GM21529 (cell line): Measurements from ENCODE around the gene RAI1.

Experiments
- ATAC-seq: cut with Tn5 transposase; IDR thresholded peaks from one replicate; pipeline ENCODE4 v1.9.1; 2021; ENCODE audit not compliant: unreplicated experiment

RAI1 gene

DNA sequence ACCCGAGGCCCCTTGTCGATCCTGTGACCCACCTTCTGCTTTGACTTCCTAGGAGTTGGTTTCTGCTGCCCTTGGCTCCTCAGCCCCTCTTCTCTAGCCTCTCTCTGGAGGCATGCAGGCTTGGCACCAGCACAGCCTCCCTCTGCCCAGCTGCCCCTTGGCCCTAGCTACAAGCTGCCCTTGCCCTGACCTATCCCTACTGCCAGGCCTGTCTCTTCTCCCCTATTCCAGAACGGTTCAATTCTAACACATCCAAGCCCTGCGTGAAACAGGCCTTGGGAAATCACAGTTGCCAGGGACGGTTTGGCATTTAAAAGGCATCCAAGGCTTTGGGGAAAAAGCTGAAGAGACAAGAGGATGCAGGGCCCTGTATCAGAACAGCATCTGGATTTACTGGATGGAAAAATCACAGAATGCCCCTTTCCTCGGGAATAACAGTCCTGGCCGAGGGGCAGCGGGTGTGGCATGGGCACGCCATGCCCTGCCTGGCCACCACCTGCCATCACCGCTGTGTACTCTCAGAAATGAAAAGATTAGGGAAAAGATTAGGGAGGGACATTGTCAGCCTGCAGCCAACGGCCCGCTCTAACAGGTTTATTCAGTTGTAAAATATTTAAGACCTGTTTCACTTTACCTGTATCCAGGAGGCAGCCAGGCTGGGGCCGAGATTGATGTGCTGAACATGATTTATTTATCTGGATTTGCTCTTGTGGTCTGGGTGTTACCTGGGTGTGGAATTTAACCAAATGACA is 15.8 kb downstream of the RAI1 start:
- ATAC-seq: no peak

DNA sequence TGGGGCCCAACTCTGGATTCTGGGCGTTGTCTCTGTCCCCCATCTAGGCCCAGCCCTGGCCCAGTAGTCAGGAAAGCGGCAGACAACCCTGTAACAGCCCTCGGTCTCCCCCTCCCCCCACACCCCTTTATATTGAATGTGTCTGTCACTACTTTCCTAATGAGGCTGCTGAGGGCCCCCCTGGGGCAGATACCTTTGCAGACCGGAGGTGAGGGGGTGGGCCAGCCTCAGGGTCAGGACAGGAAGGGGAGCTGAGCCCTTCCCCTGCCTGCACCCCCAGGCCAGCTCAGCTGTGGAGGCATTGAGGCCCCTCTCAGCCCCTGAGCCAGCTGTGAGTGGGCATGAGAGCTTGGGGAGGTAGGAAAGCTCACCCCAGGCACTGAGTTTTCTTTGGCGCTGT is 17.1 kb downstream of the RAI1 start:
- no peak for ATAC-seq

DNA sequence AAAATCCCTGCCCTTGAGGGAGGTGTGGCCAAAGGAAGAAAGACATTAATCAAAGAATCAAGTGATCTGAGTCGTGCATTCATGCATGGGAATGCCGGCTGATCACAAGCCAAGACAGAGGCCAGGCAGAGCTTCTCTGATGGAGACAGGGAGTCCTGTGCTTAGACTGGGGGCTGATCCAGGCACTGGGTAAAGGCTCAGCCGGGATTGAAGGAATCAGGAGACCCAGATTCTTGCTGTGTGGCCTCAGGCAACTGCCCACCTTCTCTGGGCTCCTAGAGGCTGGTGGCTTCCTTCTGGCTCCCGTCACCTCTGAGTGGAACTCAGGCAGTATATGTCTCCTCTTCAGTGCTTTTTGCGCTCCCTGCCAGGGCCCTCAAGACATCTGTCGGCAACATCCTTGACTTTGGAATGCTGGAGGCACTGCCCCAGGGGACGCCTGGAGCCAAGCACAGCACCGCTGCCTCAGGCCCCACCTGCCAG is 17.7 kb downstream of the RAI1 start:
- ATAC-seq: no peak

DNA sequence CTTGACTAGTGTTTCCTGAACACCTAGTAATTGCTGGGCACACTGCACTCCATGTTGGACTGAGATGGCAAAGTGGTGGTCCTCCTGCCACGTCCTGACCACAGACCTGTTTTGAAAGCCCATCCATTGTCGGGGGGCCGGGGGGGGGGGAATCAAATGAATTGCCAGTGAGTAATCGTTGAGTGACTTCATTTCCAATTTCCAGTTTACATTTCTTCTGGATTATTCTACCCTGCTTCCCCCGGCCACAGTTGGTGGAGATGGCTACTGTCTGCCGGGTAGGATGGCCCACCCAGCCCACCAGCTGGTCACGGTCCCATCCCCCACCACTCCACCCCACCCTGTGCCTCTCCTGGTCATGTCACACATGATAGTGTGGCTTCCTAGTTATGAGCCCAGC is 18.2 kb downstream of the RAI1 start:
- no peak for ATAC-seq

DNA sequence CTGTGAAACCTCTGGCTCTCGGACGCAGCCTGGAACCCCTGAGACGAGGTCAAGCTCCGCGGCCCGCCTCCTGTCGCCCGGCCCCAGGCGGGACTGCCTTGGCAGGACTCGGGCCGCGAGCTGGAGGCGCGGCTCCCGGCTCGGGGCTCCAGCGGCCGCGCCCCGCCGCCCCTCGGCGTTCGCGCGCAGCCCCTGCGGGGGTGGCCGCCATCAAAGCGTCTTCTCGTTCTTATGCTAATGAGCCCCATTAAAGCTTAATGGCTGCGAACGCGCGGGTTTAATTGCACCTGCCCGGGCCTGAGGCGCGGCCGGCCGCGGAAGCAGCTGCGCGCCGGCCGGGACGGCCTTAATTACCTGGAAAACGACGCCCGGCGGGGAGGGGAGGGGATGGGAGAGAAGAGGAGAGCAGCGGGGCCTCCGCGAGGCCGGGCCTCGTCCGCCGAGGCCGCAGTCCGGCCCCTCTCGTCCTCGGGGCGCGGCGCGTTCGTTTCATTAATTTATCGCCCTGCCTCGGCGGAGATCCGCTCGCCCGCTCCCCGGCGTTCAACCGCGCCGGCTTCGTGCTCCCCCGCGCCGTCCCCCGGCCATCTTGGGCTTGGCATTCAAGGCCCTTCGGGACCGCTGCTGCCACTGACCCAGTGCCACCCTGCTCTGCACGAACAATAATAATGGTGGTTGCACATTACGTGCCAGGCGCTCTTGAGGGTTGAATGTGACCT is 19.2 kb downstream of the RAI1 start:
- no peak for ATAC-seq

DNA sequence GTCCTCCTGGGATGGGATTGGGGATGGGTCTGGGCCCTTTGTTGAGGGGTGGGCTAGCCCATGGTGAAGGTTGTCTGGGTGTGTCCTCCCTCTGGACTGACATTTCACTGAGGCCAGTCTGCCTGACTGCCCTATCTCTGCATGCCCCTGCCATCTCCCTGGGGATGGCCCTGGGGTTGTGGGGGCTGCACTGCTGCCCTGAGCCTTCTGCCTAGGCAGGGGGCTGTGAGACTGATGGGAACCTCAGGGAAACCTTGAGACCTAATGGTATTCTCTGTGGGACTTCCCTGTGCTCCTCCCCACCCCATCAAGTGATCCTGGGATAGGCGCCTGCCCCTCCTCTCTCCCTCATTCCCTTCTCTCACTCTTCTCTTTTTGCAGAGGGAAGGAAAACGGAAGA is 19.9 kb downstream of the RAI1 start:
- no peak for ATAC-seq

DNA sequence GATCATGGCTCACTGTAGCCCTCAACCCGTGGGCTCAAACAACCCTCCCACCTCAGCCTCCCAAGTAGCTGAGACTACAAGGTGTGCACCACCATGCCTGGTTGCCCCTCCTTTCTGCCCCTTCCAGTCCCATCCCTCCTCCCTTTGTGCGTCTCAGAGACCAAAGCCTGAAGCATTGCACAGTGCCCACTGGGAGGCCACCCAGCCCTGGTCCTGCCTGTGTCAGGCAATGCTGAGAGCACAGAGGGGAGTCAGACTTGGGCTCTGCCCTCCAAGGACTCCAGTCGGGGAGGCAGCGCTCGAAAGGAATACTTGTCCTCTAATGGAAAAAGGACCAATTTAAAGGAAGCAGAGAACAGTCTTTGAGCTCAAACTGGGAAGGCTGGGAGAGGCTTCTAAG is 20.4 kb downstream of the RAI1 start:
- no peak for ATAC-seq

DNA sequence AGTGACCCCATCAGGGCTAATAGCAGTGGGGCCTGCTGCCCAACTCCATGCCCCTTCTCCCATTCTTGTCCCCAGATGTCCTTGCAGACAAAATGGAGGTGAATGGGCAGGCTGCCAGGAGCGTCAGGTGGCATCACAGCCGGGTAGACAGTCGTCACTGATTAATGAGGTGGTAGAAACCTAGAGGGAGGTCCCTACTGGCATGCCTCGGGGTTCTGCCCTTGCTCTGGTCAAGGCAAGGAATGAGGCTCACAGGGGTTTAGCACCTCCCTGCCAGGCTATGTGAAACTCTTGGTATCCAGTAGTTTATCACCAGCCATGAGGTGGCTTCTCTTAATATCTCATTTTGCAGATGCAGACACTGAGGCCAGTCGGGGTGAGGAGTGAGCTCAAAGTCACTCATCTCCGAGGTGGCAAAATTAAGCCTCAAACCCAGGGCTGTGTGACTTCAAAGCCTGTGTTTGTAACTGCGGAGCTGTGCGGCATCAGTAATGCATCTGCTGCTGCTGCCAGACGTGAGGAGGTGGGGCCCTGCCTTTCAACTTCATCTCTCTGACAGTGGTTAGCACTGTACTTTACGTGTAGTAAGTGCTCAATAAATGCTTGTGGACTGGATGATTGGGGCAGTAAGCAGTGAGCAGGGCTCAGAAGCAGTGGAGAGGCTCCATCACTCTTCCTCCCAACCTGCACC is 21.3 kb downstream of the RAI1 start:
- no peak for ATAC-seq

DNA sequence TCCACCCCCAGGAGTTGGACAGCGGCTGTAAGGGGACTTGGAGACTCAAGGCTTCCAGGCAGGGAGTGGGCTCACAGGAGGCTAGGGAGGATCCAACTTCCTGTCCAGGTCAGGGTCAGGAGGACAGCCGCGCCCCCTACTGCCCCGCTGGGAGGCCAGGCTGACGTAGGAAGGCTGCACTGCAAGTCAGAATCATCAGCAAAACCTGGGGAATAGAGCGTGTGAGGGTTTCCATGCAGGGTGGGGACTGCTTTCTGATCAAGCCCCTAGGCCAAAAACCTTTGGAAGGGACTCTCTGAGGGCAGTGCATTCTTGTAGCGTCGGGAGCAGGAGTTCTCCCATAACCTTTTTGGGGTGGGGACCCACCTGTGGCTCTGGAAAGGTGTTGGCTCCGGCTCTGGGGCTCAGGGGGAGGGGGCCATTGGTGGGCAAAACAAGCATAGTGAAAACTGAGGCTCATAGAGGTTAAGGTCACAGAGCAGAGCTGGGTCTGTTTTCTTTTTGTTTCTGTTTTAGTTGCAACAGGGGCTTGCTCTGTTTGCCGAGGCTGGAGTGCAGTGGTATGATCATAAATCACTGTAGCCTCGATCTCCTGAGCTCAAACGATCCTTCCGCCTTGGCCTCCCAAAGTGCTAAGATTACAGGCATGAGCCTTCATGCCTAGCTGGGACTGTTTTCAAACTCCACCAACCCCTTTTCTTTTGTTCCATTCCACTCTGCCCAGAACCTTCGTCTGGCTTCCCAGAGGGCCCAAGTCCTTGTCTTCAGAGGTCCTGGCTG is 22.1 kb downstream of the RAI1 start:
- no peak for ATAC-seq

DNA sequence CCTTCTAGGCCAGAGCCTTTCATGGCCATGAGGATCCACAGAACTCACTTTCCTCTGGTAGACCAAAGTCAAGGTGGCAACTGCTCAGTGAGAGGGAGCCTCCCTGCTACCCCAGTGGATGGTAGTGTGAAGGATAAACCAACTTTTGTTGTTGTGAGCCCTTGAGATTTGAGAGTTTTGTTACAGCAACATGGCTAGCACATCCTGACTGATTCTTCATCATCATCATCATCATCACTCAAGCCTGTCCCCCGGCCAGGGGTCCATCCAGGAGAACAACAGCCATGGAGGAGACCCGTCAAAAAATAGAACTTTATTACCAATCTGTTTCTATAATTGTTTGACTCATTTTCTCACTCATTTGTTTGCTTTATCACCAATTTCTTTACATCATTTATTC is 23.7 kb downstream of the RAI1 start:
- ATAC-seq: no peak

DNA sequence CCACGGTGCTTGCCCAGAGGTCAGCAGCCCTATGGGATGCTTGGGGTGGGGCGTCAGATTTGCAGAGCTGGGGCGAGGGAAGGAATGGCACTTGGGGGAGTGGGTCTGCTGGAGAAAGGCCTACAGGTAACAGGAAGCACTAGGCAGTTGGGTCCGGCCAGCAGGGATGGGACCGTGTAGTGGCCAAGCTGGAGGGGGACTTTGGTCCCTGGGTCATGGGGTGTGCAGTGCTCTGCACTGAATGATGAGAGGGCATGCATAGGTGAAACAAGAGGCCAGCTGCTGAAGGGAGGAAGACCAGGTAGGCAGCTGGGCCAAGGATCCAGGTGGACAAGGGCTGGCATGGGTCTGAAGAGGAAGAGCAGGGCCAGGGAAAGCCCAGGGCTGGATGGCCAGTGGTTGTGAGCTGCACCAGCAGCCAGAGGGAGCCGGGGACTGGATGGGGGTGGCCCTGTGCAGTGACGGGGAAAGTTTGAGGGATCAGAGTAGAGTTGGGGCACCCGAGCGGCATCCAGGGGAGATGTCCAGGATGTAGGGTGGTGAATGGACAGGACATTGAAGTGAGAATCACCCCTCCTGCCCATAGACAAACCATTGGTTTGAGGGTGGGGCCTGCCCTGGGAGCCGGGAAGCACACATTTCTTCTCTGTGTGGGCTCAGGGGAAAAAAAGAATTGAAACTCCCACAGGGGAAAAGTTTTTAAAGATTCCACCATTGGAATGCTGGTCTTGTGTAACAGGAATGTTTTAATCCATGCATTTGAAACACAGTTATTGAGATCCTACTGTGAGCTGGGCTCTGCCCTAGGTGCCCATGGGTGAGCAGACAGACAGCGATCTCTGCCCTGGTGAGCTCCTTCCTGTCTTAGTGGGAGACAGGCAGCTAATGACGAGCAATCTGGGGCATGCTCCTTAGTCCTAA is 25.1 kb downstream of the RAI1 start:
- no peak for ATAC-seq

DNA sequence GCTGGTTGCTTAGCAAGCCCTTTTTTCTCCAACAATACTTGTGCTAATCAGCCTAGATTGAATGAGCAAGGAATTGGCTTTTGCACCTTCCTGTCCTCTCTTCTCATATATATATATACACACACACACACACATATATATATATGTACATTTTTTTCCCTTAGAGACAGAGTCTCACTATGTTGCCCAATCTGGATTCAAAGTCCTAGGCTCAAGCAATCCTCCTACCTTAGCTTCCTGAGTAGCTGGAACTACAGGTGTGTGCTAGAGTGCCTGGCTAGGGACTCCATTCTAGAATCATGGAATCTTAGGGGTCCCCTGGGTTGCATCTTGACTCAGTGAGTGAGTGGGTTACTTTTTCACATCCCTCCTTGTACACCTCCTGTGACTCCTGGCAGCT is 27.0 kb downstream of the RAI1 start:
- no peak for ATAC-seq

DNA sequence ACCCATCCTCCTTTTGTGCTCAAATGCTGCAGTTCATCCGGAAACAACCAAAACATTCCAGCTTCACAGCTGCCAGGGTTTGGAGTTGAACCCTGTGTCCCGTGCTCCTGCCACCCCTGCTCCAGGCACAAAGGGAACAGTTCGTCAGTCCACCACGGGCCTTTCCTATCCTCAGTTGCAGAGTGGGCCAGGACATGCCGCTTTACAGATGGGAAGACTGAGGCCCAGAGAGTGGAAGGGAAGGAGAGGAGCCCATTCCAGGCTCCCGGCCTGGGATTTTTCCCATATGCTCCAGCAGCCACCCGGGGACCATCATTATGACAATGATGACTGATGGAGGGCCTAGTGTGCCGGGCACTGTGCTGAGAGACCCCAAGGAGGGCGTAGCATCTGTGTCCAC is 27.6 kb downstream of the RAI1 start:
- no peak for ATAC-seq

DNA sequence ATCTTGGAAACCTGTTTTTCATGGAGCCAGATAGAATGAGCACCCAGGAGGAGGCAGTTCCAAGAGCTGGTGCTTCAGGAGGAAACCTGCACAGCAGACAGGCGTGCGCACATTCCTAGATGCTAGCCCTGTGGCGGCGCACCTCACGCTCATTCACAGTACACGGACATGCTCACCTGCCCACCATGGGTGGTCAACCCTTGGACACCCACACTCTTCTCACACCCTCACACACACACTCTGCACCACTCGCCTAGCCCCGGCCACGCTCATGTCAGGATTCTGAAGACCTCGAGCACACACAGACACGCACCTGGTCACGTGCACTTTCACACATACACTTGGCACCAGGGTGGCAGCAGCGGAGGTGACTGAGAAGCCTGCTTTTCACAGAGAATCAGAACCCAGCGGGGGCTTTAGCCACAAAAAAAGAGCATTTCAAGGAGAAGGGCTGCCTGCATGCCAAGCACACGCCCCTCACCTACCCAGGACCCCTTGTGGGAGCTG is 28.6 kb downstream of the RAI1 start:
- no peak for ATAC-seq

DNA sequence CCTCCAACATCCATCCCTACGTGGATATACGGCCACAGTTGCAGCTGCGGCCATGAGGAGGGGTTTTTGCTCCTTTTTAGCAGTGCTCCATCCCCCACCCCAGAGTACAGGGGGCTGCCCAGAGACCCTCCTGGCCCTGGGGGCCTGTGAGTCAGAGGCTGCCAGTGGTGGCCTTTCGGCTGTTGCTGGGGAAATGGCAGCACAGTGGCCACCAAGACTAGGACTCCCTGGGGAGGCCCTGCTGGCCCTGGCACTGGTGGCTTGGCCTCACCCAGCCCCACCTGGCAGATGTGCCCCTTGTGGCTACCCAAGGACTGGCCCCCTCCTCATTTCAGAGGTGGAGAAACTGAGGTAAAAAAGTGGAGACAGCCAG is 29.1 kb downstream of the RAI1 start:
- no peak for ATAC-seq

DNA sequence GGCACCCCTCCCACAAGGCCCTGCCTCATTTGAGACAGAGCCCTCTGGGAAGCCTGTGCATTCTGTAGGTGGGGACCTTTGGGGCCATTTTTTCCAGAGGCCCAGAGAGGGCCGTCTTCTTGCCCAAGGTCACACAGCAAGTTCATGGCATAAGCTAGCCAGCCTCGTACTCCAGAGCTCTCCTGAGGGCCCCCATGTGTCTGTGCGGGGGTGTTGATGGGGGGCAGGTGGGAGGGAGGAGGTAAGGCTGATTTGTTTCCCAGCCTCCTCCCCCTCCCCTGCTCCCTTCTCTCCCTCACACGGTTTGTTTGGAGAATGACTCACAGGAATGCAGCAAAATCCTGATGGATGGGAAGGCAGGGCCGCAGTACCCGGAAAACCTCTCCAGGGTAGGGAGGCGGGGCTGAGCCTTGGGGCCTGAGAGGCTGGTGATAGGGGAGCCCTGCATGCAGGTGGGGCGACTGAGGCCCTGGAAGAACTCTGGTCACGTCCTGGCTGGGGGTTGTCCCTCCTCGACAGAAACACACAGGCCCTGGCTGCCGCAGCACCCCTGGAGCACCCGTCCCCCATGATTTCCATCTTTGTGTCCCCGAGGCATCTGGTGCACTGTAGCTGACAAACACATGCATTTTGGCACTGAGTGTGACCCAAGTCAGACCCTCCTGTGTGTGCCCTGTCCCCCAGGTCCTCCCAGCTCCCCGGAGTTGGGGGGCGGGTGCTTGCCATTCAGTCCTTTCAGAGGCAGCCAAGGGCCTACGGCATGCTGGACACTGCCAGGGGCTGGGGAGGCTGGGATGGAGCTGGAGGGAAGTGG is 29.7 kb downstream of the RAI1 start:
- ATAC-seq: no peak

DNA sequence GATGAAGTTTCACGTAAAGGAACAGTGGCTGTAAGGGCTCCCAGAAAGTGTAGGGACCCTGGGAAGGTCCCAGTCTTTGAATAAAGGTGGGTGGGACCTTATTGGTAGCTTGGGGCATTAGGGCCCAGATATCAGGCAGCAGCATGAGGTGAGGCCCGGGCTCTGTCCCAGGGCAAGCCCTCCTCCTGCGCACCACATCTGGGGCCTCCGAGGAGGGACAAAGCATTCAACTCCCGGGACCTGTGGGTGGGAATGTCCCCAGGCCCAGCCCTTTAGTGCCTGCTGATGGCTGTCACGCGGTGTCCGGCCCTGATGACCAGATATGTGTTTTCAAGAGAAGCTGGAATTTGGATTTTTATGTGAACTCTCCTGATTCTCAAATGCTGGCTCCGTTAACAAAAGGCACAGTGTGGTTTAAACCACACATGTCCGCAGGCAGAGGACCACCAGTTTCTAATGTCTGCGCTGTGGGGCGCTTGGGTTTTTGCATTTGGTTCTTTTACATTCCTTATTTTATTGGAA is 30.4 kb downstream of the RAI1 start:
- ATAC-seq: no peak

DNA sequence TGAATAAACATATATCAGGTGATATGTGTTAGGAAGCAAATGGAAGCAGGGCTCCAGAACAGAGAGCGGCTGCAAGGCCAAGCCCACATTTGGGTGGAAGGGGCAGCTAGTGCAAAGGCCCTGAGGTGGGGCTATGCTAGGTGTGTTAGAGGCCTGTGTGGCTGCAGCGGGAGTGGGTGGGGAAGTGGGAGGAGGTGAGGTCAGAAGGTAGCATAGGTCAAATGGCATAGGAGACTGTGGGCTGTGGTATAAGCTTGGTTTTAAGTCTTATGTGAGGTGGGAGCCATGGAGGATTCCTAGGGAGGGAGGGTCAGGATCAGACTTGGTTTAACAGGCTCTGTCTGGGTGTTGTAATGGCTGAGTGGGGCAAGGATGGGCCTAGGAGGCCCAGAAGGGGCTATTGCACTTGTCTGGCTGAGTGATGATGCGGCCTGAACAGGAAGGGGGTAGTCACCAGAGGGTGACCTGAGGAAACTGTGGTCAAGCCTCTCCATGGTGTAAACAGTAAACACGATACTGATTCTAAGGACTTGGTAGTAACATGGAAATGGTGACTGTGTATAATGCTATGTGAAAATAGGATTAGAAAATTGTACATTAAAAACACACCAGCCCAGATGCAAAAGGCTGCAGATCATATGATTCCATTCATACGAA is 31.1 kb downstream of the RAI1 start:
- ATAC-seq: peak; percentile 86
